ENCODE results near the gene SH3PXD2A.
"Not testable (repeated sequence)": the region's sequence is repeated elsewhere in the genome, so short reads cannot be mapped to it uniquely, and the experiment has no call there.

Gene SH3PXD2A

DNA sequence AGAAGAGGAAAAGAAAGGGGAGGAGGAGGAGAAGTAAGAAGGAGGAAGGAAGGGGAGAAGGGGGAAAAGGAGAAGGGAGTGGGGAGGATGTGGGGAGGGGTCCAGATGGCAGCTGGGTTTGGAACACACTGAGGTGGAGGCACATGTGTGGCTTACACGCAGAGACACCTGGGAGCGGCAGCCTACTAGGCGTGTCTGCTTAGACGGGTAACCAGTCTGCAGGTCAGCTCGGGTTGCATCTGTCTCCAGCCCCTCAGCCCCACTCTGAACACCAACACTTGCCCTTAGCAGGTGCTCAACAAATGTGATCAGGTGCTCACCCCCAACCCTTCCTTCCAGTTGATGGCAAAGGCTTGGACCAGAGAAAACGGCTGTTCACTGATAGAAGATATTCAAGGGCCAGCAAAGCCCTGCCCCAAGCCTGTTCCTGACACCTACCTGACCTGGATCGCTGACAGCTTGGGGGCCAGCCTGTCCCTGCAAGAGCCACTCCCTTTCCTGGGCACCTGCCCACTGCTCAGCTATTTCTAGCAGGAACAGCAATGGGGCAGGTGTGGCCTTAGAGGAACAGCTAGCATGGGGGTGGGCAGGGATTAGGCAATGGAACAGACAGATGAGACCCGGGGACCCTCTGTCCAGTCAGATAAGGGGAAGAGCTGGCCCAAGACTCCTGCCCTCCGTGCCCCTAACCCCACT is 70.5 kb downstream of the SH3PXD2A start:
- no peak for DNase-seq

DNA sequence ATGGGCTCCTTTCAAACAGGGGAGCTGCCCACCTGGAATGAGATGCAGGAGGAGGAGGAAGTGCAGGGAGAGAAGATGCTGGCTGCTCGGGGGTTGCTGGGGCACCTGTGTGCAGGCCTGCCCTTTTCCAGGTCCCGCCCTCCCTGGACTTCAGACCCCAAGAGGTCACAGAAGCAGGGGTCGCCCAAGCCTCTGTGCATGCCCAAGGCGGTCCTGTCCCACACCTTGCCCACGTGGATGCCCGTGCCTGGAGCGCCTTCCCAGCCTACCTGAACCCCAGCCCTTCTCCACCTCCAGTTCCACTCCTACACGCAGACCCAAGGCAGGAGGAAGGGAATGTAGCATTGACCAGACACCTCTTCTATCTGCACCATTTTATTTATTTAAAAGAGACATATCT is 71.3 kb downstream of the SH3PXD2A start:
- DNase-seq = no peak

DNA sequence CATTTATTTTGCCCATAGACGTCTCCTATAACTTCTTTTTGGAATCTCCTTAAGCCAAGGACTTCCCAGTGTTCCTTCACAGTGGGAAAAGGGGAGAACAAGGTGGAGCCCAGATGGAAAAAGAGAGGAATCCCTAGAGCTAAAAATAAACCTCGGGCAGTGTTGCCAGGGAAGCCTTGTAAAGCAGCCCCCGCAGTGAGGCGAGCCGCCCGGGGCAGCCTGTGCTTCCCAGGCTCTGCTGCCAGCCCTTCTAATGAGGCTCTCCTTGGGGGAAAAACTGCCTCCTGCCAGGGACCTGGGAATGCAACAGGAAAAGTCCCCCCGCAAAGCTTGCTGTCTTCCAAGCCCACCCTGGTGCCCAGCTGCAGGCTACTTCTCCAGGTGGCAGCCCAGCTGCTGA is 71.7 kb downstream of the SH3PXD2A start:
- DNase-seq = no peak

DNA sequence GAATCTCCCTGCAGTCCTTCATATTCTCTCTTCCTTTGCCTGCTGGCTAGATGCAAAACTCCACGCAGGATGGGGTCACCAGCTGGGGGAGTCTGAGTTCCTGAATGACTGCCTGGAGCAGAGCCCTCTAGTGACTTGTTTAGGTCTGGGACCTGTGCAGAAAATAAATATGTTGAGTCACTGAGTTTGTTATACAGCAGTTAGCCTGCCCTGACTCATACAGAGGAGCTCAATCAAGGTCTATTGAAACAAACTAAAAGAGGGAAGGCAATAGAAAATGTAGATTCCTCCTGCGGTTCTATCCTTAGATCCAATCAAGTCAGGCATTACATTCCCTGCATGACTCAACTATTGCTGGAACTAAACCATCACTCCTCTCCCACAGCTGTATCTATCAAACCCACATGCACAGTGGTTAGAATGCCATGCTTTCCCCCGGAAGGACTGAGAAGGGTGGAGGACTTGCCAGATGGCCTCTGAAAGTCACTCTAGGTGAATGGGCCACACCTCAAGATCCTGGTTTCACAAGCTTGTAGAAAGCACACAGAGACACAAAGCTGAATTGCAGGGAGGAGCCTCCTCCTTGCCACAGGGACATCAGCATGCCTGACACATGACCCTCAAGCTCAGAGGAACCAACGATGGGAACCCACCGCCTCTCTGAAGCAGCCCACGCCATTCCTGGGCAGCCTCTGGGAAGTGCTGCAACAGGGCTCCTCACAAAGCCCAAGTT is 73.9 kb downstream of the SH3PXD2A start:
- DNase-seq = no peak

DNA sequence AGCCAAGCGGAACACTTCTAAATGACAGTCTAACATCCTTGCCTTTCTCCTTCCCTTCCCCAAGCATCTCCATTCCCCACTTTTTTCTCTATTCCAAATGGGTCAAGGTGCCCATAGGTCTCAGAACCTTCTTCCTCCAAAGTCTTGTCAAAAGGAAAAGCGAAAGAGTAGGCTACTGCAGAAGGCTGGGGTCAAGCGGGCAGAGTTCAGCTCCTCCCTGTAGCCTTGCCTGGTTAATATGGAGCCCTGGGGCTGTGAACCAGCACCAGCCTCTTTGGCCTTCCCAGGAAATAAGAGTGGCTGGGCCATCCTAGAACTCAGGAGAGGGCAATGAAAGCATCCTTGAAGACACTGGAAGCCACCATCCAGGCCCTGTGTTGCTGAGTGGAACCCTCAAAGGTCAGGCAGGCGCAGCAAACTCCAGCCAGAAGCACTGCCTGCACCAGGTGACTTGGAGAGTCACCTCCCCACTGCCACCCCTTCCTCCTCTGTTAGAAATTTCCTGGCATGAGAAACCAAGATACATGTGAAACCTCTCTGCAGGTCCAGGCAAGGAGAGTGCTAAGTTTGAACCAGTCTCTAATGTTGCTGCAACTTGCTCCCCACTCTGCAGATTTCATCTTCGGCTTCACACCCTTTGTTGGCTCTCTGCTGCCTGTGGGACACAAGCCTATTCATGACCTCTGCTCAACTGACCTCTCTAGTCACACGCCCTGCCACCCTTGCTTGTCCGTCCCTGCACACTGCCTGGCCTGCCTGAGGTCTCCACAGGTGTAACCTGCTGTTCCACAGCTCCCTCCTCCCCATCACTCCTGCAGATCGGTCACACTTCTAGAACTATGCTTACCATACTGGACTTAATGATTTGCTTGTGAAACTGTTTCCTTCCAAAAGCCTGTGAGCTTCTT is 74.9 kb downstream of the SH3PXD2A start:
- no peak for DNase-seq

DNA sequence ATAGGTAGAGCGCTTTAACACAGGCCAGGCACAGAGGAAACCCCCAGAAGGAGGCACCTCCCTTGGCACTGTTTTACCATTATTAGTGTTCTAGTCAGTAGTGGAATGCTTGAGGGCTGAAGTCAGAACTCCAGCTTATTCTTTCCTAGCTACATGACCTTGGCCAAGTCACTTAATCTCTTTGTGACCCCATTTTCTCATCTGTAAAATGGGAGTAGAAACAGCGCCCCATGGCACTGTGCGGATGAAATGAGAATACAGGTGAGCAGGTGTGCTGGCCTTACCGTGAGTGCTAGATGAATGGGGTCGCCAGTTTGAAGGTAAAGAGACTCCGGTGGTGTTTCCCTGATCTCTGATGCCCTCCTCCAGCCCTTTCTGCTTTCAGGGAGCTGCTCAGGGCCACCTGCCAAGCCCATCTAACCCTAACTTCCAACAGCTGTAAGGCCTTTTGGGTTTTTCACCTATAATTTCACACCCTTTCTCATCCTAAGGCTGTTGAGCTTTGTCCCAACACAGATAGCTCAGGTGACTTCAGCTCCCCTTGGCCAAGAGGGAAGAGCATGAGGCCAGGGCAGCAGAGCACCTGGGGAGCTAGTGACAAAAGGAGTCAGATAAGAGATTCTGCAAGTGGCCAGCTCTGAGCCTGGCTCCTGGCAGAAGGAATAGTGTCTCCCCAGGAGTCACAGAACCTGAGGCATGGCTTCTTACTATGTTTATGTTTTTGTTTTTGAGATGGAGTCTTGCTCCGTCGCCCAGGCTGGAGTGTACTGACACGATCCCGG is 76.8 kb downstream of the SH3PXD2A start:
- no peak for DNase-seq

DNA sequence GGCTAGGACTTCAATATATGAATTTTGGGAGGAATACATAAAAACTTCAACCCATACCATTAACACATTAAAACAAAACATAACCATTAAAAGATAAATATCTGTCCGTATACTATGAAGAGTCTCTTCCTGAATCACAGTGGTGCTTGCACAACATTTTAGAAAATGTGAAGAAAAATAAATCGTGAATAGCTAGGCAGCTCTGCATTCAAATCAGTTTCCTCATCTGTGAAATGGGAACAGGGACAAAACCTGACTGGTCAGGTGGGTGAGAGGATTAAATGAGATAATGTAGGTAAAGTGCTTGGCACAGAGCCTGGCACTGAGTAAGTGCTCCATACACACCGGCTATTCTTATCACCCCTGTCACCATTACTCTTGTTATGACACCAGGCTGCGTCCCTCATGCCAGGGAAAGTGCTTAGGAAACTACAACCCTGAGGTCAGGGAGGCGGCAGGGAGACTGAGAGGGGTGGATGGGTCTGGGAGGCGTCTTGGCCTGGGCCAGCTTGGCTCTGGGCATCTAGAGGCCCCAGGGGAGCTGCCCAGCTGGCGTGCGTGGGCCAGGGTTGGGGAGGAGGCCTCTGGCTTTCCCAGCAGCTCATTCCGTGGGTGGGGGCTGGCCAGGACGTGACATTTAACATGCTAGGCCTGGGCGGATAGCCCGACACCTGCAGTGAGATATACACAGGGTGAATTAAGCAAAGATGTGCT is 78.3 kb downstream of the SH3PXD2A start:
- DNase-seq = no peak

DNA sequence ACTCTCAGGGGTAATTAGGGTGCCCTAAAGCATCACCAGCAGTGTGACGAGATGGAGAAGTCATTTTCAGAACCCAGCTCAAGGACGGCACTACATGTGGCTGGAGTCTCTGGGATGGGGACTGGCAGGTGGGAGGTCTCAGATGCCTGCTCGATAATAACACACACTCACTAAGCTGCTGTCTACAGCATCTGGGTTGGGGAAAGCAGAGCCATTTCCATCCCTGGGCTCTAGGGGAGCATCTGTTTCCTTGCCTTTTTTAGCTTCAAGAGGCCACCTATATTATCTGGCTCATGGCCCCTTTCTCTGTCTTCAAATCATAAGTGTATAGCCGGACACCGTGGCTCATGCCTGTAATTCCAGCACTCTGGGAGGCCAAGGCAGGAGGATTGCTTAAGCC is 79.6 kb downstream of the SH3PXD2A start:
- DNase-seq = no peak

DNA sequence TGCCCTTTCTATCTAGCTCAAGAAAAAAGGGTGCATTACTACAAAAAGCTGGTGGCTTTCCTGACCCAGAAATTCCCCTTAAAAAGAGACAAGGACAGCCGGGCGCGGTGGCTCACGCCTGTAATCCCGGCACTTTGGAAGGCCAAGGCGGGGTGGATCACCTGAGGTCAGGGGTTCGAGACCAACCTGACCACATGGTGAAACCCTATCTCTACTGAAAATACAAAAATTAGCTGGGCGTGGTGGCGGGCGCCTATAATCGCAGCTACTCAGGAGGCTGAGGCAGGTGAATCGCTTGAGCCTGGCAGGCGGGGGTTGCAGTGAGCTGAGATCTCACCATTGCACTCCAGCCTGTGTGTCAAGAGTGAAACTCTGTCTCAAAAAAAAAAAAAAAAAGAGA is 82.5 kb downstream of the SH3PXD2A start:
- not testable (repeated sequence) for DNase-seq

DNA sequence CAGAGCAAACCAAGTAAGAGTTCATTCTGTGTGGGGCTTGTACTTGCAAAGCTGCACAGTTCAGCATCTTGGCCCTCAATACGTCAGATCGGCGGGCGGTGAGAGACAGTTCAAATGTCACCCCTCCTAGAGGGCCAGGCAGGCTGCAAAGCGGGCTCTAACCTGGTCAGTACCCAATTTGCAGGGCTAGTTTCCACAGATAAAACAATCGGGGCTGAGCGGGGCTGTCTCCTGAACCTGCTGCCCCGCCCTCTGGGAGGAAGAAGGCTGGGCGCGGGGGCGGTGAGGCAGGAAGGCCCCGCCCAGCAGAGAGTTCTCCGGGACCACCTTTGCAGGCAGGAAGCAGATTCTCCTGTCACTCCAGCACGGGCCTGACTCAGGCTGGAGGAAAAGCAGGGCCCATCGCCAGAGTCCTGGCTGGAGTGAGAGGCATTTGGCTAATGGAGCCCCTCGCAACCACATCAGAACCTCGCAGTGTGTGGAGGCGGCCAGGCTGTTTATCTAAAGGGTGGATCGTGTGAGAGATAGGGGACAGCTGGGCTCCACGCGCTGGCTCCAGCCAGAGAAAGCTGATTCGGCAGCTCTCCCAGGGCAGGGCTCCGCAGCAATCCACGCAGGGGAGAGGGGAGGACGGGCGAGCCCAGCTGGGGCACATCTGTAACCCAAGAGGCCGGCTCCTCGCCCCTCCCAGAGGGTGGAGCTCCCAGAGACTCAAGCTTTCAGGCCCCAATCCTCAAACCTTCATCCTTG is 83.1 kb downstream of the SH3PXD2A start:
- peak; percentile 58 for DNase-seq

DNA sequence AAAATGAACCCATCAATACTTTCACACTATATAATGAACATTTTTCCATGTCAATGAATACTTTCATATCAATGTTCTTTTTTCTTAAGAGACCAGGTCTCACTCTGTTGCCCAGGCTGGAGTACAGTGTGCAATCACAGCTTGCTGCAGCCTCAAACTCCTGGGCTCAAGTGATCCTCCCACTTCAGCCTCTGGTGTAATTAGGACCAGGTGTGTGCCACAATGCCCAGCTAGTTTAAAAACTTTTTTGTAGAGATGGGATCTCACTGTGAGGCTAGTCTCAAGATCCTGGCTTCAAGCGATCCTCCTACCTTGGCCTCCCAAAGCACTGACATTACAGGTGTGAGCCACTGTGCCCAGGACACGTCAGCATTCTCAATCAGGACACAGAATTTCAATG is 85.2 kb downstream of the SH3PXD2A start:
- no peak for DNase-seq

DNA sequence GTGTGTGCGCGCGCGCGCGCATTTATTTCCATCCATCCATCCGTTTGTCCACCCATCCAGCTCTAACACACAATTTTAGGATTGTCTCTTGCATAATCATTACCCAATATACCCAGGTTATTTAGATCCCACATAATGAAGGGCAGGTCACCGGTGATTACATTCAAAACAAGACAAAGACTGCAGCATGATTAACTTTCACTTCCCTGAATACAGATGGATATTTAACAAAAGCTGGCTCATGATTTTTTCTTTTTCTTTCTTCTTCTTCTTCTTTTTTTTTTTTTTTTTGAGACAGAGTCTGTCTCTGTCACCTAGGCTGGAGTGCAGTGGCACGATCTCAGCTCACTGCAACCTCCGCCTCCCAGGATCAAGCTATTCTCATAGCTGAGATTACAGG is 86.2 kb downstream of the SH3PXD2A start:
- no peak for DNase-seq

DNA sequence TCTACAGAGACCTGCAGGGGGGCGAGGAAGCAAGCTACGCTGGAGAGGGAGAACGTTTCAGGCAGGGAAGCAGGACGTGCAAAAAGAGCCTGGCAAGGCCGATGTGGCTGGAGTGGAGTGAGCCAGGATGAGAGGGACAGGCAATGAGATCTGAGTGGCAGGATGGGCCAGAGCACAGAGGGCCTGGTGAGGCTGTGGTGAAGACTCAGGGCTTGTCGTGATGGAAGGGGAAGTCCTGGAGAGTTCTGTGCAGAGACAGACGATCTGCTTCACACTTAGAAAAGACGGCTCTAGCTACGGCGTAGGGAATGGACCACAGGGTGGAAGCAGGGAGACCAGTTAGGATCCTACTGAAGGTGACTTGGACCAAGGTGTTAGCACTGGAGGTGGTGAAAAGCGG is 87.0 kb downstream of the SH3PXD2A start:
- no peak for DNase-seq

DNA sequence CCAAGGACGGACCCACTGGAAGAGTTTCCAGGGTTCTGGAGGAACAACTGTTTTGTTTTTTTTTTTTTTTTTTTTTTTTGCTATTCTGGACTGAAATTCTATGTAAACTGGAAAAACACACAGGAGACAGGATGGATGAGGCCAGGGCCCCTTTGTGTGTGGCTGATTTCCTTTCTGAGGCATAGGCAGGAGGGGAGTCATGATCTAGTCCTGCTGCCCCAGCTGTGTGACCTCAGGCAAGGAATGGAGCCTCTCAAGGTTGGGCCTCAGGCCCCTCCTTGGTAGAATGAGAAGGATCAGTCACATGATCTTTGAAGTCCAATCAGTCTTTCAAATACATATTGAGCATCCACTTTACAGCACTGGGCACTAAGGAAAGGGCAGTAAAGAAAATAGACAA is 87.6 kb downstream of the SH3PXD2A start:
- DNase-seq = no peak

DNA sequence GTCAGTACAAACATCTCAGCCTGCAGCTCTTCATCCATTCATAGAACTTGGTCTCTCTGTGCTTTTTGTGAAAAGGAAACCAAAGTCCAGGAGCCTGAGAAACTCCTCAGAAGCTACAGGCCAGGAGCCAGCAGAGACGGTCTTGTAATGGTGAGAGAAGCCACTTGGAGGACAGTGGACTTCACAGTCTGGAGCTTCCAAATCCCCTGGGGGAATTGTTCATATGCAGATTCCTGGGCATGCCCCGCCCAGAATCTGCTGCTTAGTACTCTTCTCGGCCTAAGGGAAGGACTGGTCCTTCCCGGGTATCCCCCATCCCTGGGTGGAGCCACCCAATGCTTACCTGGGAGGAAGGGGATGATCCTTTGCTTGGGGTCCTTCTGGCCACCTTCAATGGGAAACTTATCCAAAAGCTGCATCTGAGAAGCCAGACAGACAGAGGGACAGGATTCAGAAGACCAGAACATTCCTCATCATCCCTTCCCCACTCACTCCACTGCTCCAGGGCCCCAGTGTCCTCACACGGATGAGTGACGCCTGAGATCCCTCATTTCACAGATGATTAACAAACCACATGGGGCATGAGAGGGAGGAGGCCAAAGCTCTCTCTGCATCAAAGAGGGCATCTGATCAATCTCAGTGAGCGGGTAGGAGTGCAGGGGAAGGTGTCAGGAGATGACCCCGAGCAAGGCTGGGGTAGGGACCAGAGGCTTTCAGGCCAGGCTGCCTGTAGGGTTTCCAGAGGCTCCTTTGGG is 88.4 kb downstream of the SH3PXD2A start:
- DNase-seq = no peak

DNA sequence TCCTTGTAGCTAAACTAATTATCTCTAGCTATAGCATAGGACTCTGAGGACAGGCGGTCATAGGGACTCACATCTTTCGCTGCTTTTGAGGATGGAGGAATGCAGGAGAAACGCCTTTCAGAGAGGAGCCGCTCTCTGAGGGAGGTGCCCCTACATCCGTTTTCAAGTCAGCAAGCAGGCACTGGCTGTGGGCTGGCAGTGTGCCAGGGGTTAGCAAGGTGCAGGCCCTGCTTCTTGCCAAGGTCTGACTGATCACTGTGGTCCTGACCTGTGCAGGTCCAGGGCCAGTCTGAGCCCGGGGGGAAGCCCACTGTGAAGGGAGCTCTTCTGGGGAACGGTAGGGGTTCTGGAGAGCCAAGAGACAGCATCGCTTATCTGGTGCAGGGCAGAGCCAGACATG is 89.4 kb downstream of the SH3PXD2A start:
- DNase-seq = peak; percentile 64

DNA sequence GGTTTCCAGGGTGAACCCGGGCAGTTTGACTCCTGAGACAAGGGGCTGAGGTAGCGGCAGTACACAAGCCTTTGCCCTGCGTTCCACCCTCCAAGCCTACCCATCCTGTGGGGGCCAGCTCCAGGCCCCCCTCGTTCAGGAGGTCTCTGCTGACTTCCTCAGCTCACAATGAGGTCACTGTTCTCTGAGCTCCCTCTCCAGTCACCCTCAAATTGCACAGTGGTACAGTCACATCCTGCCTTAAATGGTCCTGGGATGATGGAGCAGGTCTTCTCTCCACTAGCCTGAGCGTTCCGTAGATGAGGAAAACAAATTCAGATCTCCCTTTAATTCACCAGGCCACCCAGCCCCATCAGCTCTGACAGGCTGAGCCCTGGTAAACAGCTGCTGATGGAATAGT is 90.2 kb downstream of the SH3PXD2A start:
- no peak for DNase-seq

DNA sequence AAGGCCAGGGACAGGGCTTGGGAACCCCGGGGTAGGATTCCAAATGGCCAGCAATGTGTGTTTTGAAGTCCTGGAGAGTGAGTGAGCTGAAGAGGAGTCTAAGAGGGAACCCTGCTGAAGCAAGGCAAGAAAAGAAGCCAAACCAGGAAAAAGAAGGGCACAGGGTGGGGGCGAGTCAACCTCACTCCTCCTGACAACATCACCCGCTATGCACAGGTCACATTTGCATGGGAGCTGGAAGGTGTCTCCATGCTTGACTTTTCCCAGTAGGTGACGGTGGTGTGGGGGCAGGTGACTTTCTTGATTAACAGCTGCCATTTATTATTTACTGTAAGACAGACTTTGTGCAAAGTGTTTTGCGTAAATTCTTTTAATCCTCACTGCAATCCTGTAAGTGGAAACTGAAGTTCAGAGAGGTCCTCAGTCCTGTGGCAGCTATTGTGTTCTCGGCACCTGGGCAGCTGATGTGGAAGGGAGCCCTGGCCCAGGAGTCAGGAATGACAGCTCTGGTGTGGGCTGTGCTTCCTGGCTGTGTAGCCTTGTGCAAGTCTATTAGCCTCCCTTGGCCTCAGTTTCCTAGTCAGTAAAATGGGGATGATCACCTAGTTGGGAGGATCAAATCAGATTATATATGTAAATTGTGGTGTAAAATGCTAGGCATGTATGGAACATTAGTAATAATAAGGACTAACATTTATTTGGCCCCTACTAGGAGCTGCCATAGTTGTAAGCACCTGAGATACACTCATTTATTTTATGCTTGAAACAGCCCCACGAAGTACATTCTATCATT is 90.9 kb downstream of the SH3PXD2A start:
- DNase-seq = no peak

DNA sequence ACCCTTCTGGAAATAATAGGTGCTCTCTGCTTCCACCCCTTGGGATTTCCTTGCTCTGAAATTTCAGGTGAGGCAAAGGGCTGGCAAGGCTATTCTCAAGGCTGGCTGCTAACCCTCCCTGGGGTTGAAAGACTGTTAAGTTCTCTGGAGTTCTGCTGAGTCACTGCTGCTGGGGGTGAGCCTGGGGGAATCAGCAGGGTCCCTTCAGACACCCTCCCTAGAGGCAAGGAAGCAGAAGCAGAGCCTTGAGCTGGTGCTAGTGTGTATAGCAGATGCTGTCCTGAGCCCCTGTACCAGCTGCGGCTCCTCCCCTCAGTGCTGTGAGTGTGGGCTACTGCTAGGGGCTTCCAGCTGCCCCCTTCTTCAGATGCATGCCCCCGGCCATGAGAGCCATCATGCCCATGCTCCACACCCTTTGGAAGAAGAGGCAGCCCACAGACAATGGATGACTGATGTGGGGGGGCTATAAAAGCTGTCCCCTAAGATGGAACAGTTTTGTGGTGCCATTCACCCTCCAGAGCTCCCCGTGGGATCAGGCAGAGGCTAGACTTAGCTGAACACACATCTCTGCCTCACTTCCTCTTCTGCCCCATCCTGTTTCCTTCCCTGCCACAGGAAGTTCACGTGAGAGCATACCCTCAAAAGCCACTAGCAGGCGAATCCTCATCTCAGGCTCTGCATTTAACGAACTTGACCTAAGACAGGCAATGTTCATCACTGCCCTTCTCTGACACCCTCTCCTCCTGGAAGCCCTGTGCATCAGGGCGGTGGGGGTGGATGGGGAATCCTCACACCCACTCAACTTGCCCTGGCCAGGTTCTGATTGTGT is 91.8 kb downstream of the SH3PXD2A start:
- DNase-seq = peak; percentile 32
